ENCODE results near the gene RAB11A.

DNA sequence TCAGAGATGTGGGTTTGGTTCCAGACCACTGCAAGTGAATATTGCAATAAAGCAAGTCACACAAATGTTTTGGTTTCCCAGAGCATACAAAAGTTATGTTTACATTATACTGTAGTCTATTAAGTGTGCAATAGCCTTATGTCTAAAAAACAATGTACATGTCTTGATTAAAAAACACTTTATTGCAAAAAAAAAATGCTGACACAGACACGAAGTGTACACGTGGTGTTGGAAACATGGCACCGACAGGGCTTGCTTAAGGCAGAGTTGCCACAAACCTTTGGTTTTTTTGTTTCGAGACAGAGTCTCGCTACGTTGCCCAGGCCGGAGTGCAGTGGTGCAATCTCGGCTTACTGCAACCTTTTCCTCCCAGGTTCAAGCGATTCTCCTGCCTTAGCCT, 50.1 kb downstream of the RAB11A start:
- TF ChIP-seq PRRX2 (CRISPR knock-in tag; IDR thresholded peaks at IDR 0.05), result no peak
- TF ChIP-seq, protein P1, sequence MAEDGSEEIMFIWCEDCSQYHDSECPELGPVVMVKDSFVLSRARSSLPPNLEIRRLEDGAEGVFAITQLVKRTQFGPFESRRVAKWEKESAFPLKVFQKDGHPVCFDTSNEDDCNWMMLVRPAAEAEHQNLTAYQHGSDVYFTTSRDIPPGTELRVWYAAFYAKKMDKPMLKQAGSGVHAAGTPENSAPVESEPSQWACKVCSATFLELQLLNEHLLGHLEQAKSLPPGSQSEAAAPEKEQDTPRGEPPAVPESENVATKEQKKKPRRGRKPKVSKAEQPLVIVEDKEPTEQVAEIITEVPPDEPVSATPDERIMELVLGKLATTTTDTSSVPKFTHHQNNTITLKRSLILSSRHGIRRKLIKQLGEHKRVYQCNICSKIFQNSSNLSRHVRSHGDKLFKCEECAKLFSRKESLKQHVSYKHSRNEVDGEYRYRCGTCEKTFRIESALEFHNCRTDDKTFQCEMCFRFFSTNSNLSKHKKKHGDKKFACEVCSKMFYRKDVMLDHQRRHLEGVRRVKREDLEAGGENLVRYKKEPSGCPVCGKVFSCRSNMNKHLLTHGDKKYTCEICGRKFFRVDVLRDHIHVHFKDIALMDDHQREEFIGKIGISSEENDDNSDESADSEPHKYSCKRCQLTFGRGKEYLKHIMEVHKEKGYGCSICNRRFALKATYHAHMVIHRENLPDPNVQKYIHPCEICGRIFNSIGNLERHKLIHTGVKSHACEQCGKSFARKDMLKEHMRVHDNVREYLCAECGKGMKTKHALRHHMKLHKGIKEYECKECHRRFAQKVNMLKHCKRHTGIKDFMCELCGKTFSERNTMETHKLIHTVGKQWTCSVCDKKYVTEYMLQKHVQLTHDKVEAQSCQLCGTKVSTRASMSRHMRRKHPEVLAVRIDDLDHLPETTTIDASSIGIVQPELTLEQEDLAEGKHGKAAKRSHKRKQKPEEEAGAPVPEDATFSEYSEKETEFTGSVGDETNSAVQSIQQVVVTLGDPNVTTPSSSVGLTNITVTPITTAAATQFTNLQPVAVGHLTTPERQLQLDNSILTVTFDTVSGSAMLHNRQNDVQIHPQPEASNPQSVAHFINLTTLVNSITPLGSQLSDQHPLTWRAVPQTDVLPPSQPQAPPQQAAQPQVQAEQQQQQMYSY (CRISPR knock-in tag; IDR thresholded peaks at IDR 0.05), result no peak

Data from WTC11 (cell line).